GM12878 (cell line): Measurements from ENCODE around the gene B4GALT3. TPM values are rescaled to one million over a fixed set of nuclear protein-coding genes. Genes with fewer than 3 reads are reported as not detected.

Experiments used
- ATAC-seq: fragments of 200-7000 bp; cut with Tn5 transposase; 3 replicates; pipeline ENCODE4 v1.9.1; 2020; ENCODE audit warnings: mild to moderate bottlenecking, moderate library complexity
- BruUV-seq: library from RNA; stranded (reverse); fragments of 400-500 nt; replicated peaks from 2 replicates; lab custom pipeline; 2021; lab: Mats Ljungman, UMichigan
- CTCF ChIA-PET: fragments of 300-600 bp; sonication (Branson Sonifier 250); formaldehyde crosslinking; extraction: SDS; loops from one replicate; lab custom pipeline; 2021; ENCODE audit warnings: inconsistent platforms; lab: Yijun Ruan, JAX
- POLR2A ChIA-PET: fragments of 350-600 bp; formaldehyde crosslinking; extraction: SDS; loops from one replicate; lab custom pipeline; 2021; ENCODE audit warnings: inconsistent platforms; lab: Charles Lee
- RAD21 ChIA-PET: fragments of 300-600 bp; sonication (Branson Sonifier 250); formaldehyde crosslinking; loops from one replicate; lab custom pipeline; 2023; ENCODE audit warnings: antibody characterized with exemption; ENCODE audit not compliant: unreplicated experiment; lab: Charles Lee
- SMC1A ChIA-PET: fragments of 300-600 bp; sonication (Branson Sonifier 250); formaldehyde crosslinking; loops from one replicate; lab custom pipeline; 2023; ENCODE audit not compliant: unreplicated experiment, uncharacterized antibody; lab: Charles Lee
- DNase-seq: peaks from one replicate; pipeline ENCODE4 v3.0.0-alpha.2; 2011; ENCODE audit warnings: low read depth, low spot score
- FAIRE-seq: peaks from 3 replicates; lab custom pipeline; 2011; peaks lifted over from hg19 to GRCh38; lab: Jason Lieb, UNC
- H2AFZ ChIP-seq: 2 replicates; pipeline ENCODE4 v1.6.0; 2011; ENCODE audit warnings: low read depth, low read length, control low read depth; ENCODE audit not compliant: control insufficient read depth
- H3K27ac ChIP-seq: 2 replicates; pipeline ENCODE4 v1.5.1; 2011; ENCODE audit warnings: control low read depth; ENCODE audit not compliant: control insufficient read depth, insufficient read depth
- H3K27me3 ChIP-seq, 2 experiments: replicated peaks in 1 of 2; 2 replicates each; pipeline versions ENCODE4 v1.6.0 to v1.6.1; 2011; ENCODE audit warnings: low read length in 1 of 2; ENCODE audit not compliant: control insufficient read depth in 2 of 2, insufficient read depth in 2 of 2
- H3K36me3 ChIP-seq, 2 experiments: 2 replicates each; pipeline ENCODE4 v1.5.1; 2011; ENCODE audit warnings: low read length in 1 of 2; ENCODE audit not compliant: control insufficient read depth in 2 of 2, insufficient read depth in 2 of 2
- H3K4me1 ChIP-seq: 2 replicates; pipeline ENCODE4 v1.6.1; 2011; ENCODE audit warnings: mild to moderate bottlenecking, low read length, moderate library complexity, mixed read lengths; ENCODE audit not compliant: control insufficient read depth, insufficient read depth
- H3K4me2 ChIP-seq: 2 replicates; pipeline ENCODE4 v1.6.0; 2011; ENCODE audit warnings: control low read depth; ENCODE audit not compliant: control insufficient read depth, insufficient read depth
- H3K4me3 ChIP-seq: fragments of 200-600 bp; sonication (generic); 2 replicates; pipeline ENCODE4 v1.5.1; 2016
- H3K79me2 ChIP-seq: 2 replicates; pipeline ENCODE4 v1.6.0; 2011; ENCODE audit warnings: low read length; ENCODE audit not compliant: control insufficient read depth, insufficient read depth
- H3K9ac ChIP-seq: 2 replicates; pipeline ENCODE4 v1.8.0; 2011; ENCODE audit warnings: low read length, control low read depth, mixed read lengths; ENCODE audit not compliant: control insufficient read depth, insufficient read depth
- H3K9me3 ChIP-seq: replicated peaks from 3 replicates; pipeline ENCODE4 v1.5.1; 2011; ENCODE audit warnings: mild to moderate bottlenecking, low read length; ENCODE audit not compliant: control insufficient read depth, insufficient read depth
- H4K20me1 ChIP-seq: 2 replicates; pipeline ENCODE4 v1.6.0; 2011; ENCODE audit not compliant: control insufficient read depth, insufficient read depth
- BCL11A ChIP-seq: IDR thresholded peaks from 2 replicates; pipeline ENCODE4 v1.6.1; 2011; ENCODE audit warnings: low read depth, low read length
- KAT2A ChIP-seq: conservative IDR thresholded peaks from 2 replicates; pipeline ENCODE4 v1.6.1; 2011; ENCODE audit warnings: low read depth, low read length; ENCODE audit not compliant: control insufficient read depth
- NFIC ChIP-seq: IDR thresholded peaks from 2 replicates; pipeline ENCODE4 v1.6.1; 2012; ENCODE audit warnings: low read depth, mild to moderate bottlenecking, inconsistent platforms, low read length, moderate library complexity
- POLR2A ChIP-seq: IDR thresholded peaks from 2 replicates; pipeline ENCODE4 v1.6.1; 2011; ENCODE audit warnings: low read depth, mild to moderate bottlenecking, low read length
- POLR2AphosphoS2 ChIP-seq: IDR thresholded peaks from 2 replicates; pipeline ENCODE4 v1.6.1; 2011; ENCODE audit warnings: low read depth, mild to moderate bottlenecking, low read length, improper control_type of control experiment, moderate library complexity
- SIX5 ChIP-seq: IDR thresholded peaks from 2 replicates; pipeline ENCODE4 v1.6.1; 2011; ENCODE audit warnings: mild to moderate bottlenecking, low read depth, low read length, moderate library complexity; ENCODE audit not compliant: severe bottlenecking
- TAF1 ChIP-seq: IDR thresholded peaks from 2 replicates; pipeline ENCODE4 v1.6.1; 2011; ENCODE audit warnings: mild to moderate bottlenecking, low read depth, low read length, borderline replicate concordance
- ZNF207 ChIP-seq: fragments of 450-650 bp; IDR thresholded peaks from 2 replicates; pipeline ENCODE4 v1.6.1; 2014; ENCODE audit warnings: antibody characterized with exemption, mild to moderate bottlenecking, borderline replicate concordance
- ZNF687 ChIP-seq: fragments of 450-650 bp; IDR thresholded peaks from 2 replicates; pipeline ENCODE4 v1.6.1; 2017; ENCODE audit warnings: mild to moderate bottlenecking, moderate library complexity
- WGBS: methylation state at CpG from one replicate; pipeline ENCODE4 v1.1.6; 2016; ENCODE audit warnings: low lambda C conversion rate; ENCODE audit not compliant: insufficient replicate concordance, insufficient coverage; ENCODE audit errors: missing lambda C conversion rate; 5-methylcytosine and 5-hydroxymethylcytosine counted together
- in situ Hi-C: fragments of 300-500 bp; cut with MboI; formaldehyde crosslinking; loops from 9 replicates; pipeline ENCODE4 v1.14.3; 2018; ENCODE audit warnings: mixed read lengths
- intact Hi-C: fragments of 100-400 bp; cut with micrococcal nuclease; formaldehyde crosslinking; loops from one replicate; pipeline ENCODE4 v1.14.2; 2022; ENCODE audit not compliant: unreplicated experiment
- polyA plus RNA-seq, 11 experiments: library from polyadenylated mRNA; depleted of rRNA in 4 of 11; unstranded in 6 of 11; stranded (reverse) in 5 of 11; fragments of >200 nt; fragmentation: Nextera tagmentation in 4 of 11; fragmentation: Illumina TruSeq in 1 of 11; extraction: Ambion mirVana in 4 of 11; extraction: Trizol in 1 of 11; gene quantifications; 1 replicate in 1 of 11; 2 replicates in 10 of 11; pipeline versions ENCODE4 v1.2.1 to v1.2.3, GENCODE V29; 2011 to 2016; ENCODE audit warnings: inconsistent platforms in 2 of 11, missing spikeins in 2 of 11, low read depth in 1 of 11
- total RNA-seq, 4 experiments: library from RNA; depleted of rRNA in 3 of 4; stranded (reverse); fragments of >200 nt in 3 of 4; fragmentation: Illumina TruSeq in 1 of 4; extraction: Trizol in 1 of 4; gene quantifications; 2 replicates each; pipeline versions ENCODE4 v1.2.1 to v1.2.3, GENCODE V29; 2013 to 2021
- TF ChIP-seq, protein P1 (sequence below): fragments of 450-650 bp; IDR thresholded peaks from 2 replicates; pipeline ENCODE4 v1.6.1; 2017; ENCODE audit warnings: borderline replicate concordance

Gene B4GALT3
- total and polyA plus RNA-seq, 10 of the 15 experiments (the other 5 are each of a cell fraction or from before 2014, with no cell fraction given) = 27.1 to 58.9 (median 42.6) TPM

DNA sequence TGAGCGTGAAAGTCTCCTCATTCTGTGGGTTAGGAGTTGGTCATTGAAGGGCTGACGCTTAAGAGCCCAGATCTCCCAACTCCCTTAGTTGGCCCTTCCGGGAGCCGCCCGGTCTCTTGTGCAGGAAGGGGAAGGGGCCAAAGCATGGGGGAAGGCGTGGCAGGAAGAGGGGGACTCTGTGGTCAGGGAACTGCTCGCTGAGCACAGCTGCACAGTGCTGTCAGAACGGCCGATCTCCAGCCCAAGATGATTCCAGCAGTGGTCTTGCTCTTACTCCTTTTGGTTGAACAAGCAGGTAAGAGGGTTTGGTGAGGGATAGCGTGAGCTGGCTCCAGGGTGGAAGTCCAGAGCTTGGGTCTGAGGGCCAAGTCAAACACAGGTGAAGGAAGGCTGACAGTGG, 37.8 kb upstream of the B4GALT3 start, which contains the start of gene FCER1G:
FCER1G (plus strand) TSS at position 220 of the 400 bp plus-strand sequence; CDS start at position 247, 27 bp downstream.
- Histone ChIP-seq H3K9ac (no peak within 1 kb of the TSS), H3K4me2 (no peak within 1 kb of the TSS), H3K4me3 (no peak within 1 kb of the TSS), H3K9me3 (no peaks in the 10 kb centered on the region), H2AFZ (no peak within 1 kb of the TSS), H3K27me3 (no peaks in the 10 kb centered on the region), H3K36me3 (peaks cover 8 to 28% of the 10 kb centered on the region in 2 experiments), H3K79me2 (no peaks in the 10 kb centered on the region), H3K4me1 (peaks cover 21% of the 10 kb centered on the region), H3K27ac (no peak within 1 kb of the TSS), H4K20me1 (no peaks in the 10 kb centered on the region)
- no peak for FAIRE-seq
- no TSS peak for BruUV-seq
- RAD21 ChIA-PET = interaction anchor here (0.7 to 3.1 kb wide), 2 partner anchors 11 to 13 kb away, joined by 3 to 18 read pairs; partner anchors contain the start of genes NDUFS2 and TOMM40L
- TF ChIP-seq POLR2AphosphoS2 (no peak), POLR2A (0 out of 2 replicates have a peak, but pooled peaks have one; percentile 20), KAT2A (no peak)
- SMC1A ChIA-PET = interaction anchor here (0.9 to 3.1 kb wide), 4 partner anchors 9 to 168 kb away, joined by 3 to 33 read pairs (median 12); partner anchors contain the start of genes APOA2 and TOMM40L
- WGBS = 88% methylated on average over 10 of the region's 10 CpGs
- DNase-seq = no peak
- CTCF ChIA-PET = interaction anchor here (0.7 to 17.1 kb wide), 5 partner anchors 8 to 152 kb away, joined by 4 to 385 read pairs (median 16); partner anchors contain the start of genes CFAP126, NDUFS2 and TOMM40L
- POLR2A ChIA-PET = interaction anchor here (5.7 kb wide), 1 partner anchor 12 kb away, joined by 24 read pairs; the partner anchor contains the start of gene NDUFS2
- in situ Hi-C loops = no loop called here
- no peak for ATAC-seq
- intact Hi-C loops = no loop called here

- ChIA-PET POLR2A (no interaction called here), CTCF (interaction anchor here (5.0 to 17.1 kb wide), 2 partner anchors 7 to 12 kb away, joined by 58 to 385 read pairs; partner anchors contain the start of genes NDUFS2 and TOMM40L), RAD21 (no interaction called here), SMC1A (interaction anchor here (4.4 kb wide), 1 partner anchor 10 kb away, joined by 53 read pairs; the partner anchor contains the start of genes APOA2 and TOMM40L)
- H2AFZ ChIP-seq = no peak overlapping the region
- ATAC-seq = no peak
- no peaks in the 10 kb centered on the region for H3K9me3 ChIP-seq
- peaks cover 21% of the 10 kb centered on the region for H3K4me1 ChIP-seq
- WGBS = over 99% methylated on average over 9 of the region's 9 CpGs
- no peak overlapping the region for H3K27ac ChIP-seq
- H3K36me3 ChIP-seq = peaks cover 10 to 29% of the 10 kb centered on the region in 2 experiments
- no peaks in the 10 kb centered on the region for H3K27me3 ChIP-seq
- BruUV-seq = no TSS peak
- FAIRE-seq = no peak
- no peaks in the 10 kb centered on the region for H3K79me2 ChIP-seq
- intact Hi-C loops = no loop called here
- no peak overlapping the region for H3K4me2 ChIP-seq
- no peaks in the 10 kb centered on the region for H4K20me1 ChIP-seq
- in situ Hi-C loops = no loop called here
- H3K9ac ChIP-seq = no peak overlapping the region
- no peak for DNase-seq
- H3K4me3 ChIP-seq = no peak overlapping the region
- TF ChIP-seq NFIC = no peak
- TF ChIP-seq BCL11A = no peak
- TF ChIP-seq SIX5 = no peak
- no peak for TF ChIP-seq ZNF687
- TF ChIP-seq ZNF207 = no peak
- TF ChIP-seq TAF1 = no peak
- TF ChIP-seq, protein P1, sequence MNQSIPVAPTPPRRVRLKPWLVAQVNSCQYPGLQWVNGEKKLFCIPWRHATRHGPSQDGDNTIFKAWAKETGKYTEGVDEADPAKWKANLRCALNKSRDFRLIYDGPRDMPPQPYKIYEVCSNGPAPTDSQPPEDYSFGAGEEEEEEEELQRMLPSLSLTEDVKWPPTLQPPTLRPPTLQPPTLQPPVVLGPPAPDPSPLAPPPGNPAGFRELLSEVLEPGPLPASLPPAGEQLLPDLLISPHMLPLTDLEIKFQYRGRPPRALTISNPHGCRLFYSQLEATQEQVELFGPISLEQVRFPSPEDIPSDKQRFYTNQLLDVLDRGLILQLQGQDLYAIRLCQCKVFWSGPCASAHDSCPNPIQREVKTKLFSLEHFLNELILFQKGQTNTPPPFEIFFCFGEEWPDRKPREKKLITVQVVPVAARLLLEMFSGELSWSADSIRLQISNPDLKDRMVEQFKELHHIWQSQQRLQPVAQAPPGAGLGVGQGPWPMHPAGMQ = no peak
These were observed 37.1 kb upstream of the B4GALT3 start for GRCh38 chr1:161214369-161214768.
